Prostate gland (tissue), 2 donors: ENCODE data around the gene PLEKHN1. TPM values are rescaled to one million over a fixed set of nuclear protein-coding genes. Genes with fewer than 3 reads are reported as not detected.

Experiments
- DNase-seq: peaks from one replicate; pipeline ENCODE4 v3.0.0-alpha.2; 2019; ENCODE audit warnings: low spot score
- H3K27ac ChIP-seq, 2 donors: fragments of 200-600 bp; sonication (generic); 2 replicates each; pipeline ENCODE4 v1.5.1; 2017 to 2019
- H3K27me3 ChIP-seq: fragments of 200-600 bp; sonication (generic); replicated peaks from 2 replicates; pipeline ENCODE4 v1.5.1; 2019; ENCODE audit not compliant: insufficient read depth
- H3K36me3 ChIP-seq, 2 donors: fragments of 200-600 bp; sonication (generic); 1 replicate in 1 of 2; 2 replicates in 1 of 2; pipeline versions ENCODE4 v1.5.1 to v1.8.1; 2017 to 2019
- H3K4me1 ChIP-seq: fragments of 200-600 bp; sonication (generic); replicated peaks from 2 replicates; pipeline ENCODE4 v1.5.1; 2019
- H3K4me3 ChIP-seq, 2 donors: fragments of 200-600 bp; sonication (generic); 2 replicates each; pipeline ENCODE4 v1.5.1; 2017 to 2019
- H3K9me3 ChIP-seq: fragments of 200-600 bp; sonication (generic); 2 replicates; pipeline ENCODE4 v1.5.1; 2017
- POLR2A ChIP-seq: fragments of 450-650 bp; IDR thresholded peaks from one replicate; pipeline ENCODE4 v1.6.1; 2016; ENCODE audit warnings: antibody characterized with exemption, mild to moderate bottlenecking
- POLR2AphosphoS5 ChIP-seq: sonication (generic); formaldehyde crosslinking; IDR thresholded peaks from one replicate; pipeline ENCODE4 v1.6.1; 2017; ENCODE audit warnings: antibody characterized with exemption
- WGBS: methylation state at CpG from one replicate; pipeline ENCODE4 v1.1.5; 2018; 5-methylcytosine and 5-hydroxymethylcytosine counted together
- intact Hi-C: fragments of 100-400 bp; cut with DNase I; formaldehyde crosslinking; loops from one replicate; pipeline ENCODE4 v1.14.2; 2022
- total RNA-seq, 2 donors: library from RNA; depleted of rRNA; stranded (reverse); fragments of >200 nt; gene quantifications; one replicate each; pipeline ENCODE4 v1.1.0, GENCODE V29; 2016
- TF ChIP-seq, protein P1 (sequence below), 4 experiments: fragments of 200-600 bp in 2 of 4; fragments of 450-650 bp in 2 of 4; sonication (generic) in 2 of 4; IDR thresholded peaks; 1 replicate in 3 of 4; 2 replicates in 1 of 4; pipeline ENCODE4 v1.5.1; 2016 to 2019; ENCODE audit warnings: antibody characterized with exemption in 4 of 4, mild to moderate bottlenecking in 2 of 4, moderate library complexity in 2 of 4

The PLEKHN1 gene
- total RNA-seq, 2 donors from 2014 or later: 1.4 to 6.4 TPM

DNA sequence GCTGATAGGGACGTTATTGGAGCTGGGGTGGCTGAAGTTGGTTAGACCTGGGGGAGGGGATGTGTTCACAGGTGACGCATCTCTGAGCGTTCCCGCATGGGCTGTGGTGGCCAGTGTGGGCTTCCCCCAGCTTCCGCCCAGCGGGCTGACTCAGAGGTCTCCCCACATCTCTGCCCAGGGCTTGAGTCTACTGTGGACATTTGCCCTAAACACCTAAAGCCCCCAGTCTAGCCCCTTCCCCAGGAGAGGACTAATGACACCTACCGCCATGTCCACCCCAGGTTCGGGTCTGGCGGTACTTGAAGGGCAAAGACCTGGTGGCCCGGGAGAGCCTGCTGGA is 55.6 kb downstream of the PLEKHN1 start:
- Histone ChIP-seq H3K36me3 (no peaks in the 10 kb centered on the region), H3K9me3 (no peaks in the 10 kb centered on the region), H3K4me3 (no peak overlapping the region), H3K27ac (no peak overlapping the region), H3K27me3 (no peaks in the 10 kb centered on the region), H3K4me1 (peaks cover 17% of the 10 kb centered on the region)
- TF ChIP-seq POLR2AphosphoS5 (no peak), POLR2A (no peak)
- TF ChIP-seq, protein P1, sequence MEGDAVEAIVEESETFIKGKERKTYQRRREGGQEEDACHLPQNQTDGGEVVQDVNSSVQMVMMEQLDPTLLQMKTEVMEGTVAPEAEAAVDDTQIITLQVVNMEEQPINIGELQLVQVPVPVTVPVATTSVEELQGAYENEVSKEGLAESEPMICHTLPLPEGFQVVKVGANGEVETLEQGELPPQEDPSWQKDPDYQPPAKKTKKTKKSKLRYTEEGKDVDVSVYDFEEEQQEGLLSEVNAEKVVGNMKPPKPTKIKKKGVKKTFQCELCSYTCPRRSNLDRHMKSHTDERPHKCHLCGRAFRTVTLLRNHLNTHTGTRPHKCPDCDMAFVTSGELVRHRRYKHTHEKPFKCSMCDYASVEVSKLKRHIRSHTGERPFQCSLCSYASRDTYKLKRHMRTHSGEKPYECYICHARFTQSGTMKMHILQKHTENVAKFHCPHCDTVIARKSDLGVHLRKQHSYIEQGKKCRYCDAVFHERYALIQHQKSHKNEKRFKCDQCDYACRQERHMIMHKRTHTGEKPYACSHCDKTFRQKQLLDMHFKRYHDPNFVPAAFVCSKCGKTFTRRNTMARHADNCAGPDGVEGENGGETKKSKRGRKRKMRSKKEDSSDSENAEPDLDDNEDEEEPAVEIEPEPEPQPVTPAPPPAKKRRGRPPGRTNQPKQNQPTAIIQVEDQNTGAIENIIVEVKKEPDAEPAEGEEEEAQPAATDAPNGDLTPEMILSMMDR (IDR thresholded peaks at IDR 0.05): no peak
- WGBS: 92% methylated on average over 10 of the region's 10 CpGs
- intact Hi-C loops: no loop called here
- DNase-seq: no peak

- intact Hi-C loops: no loop called here
- no peak for DNase-seq
- TF ChIP-seq, protein P1 (IDR thresholded peaks at IDR 0.05): no peak
- Histone ChIP-seq H3K4me1 (peaks cover 17% of the 10 kb centered on the region), H3K9me3 (no peaks in the 10 kb centered on the region), H3K4me3 (no peak overlapping the region), H3K27me3 (no peaks in the 10 kb centered on the region), H3K27ac (no peak overlapping the region), H3K36me3 (no peaks in the 10 kb centered on the region)
- 87% methylated on average over 21 of the region's 27 CpGs for WGBS
Observed at GRCh38 chr1:1022302-1023009, 56.2 kb downstream of the PLEKHN1 start.

GRCh38 chr1:1023700-1024099 is 57.4 kb downstream of the PLEKHN1 start:
- 55% methylated on average over 13 of the region's 13 CpGs for WGBS
- H3K9me3 ChIP-seq: no peaks in the 10 kb centered on the region
- no peaks in the 10 kb centered on the region for H3K36me3 ChIP-seq
- H3K27ac ChIP-seq: peak overlapping the region in 1 of 2 donors; percentile 70
- no peak overlapping the region for H3K4me3 ChIP-seq
- no peak for TF ChIP-seq POLR2A
- TF ChIP-seq, protein P1 (IDR thresholded peaks at IDR 0.05): no peak
- TF ChIP-seq POLR2AphosphoS5: no peak
- no peak for DNase-seq
- intact Hi-C loops: no loop called here
- no peaks in the 10 kb centered on the region for H3K27me3 ChIP-seq
- H3K4me1 ChIP-seq: peaks cover 17% of the 10 kb centered on the region

DNA sequence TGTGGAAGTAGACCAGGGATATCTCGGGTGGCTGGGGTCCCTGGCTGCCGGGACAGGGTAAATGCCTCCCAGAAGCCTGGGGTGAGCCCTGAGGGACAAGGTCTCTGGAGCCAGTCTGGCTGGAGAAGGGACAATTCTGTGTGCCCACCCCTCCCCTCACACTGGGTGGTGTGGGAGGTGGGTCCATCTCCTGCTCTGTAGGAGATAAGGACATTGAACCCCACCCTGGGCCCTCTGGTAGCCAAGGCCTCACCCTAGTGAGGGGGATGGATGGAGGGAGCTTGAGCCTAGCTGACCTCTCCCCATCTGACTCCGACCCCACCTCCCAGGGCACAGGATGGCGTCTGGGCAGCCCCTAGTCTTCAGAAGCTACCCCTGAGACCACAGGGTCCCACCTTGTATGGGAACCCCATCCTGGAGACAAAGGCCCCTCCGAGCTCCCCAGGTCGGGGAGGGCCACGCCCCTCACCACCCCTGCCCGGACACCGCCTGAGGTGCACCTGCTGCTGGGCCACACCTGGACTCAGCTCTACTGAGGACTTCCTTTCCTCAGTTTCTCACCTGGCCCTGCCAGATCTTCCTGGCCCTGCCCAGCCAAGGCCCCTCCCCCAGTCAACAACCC is 58.0 kb downstream of the PLEKHN1 start:
- no peaks in the 10 kb centered on the region for H3K9me3 ChIP-seq
- peak overlapping the region in 1 of 2 donors; percentile 21 for H3K4me3 ChIP-seq
- DNase-seq: no peak
- no peaks in the 10 kb centered on the region for H3K27me3 ChIP-seq
- peaks cover 17% of the 10 kb centered on the region for H3K4me1 ChIP-seq
- TF ChIP-seq POLR2AphosphoS5 (no peak), POLR2A (no peak)
- TF ChIP-seq, protein P1 (IDR thresholded peaks at IDR 0.05): no peak
- H3K27ac ChIP-seq: peak overlapping the region; percentile 70 to 72
- intact Hi-C loops: no loop called here
- WGBS: 81% methylated on average over 9 of the region's 9 CpGs
- no peaks in the 10 kb centered on the region for H3K36me3 ChIP-seq
